HG03135 (cell line): ENCODE data around the gene PYCR2.
A peak's percentile ranks its signal among the peaks of the same experiment; 100 is the strongest.

Experiments
- ATAC-seq: cut with Tn5 transposase; IDR thresholded peaks from one replicate; pipeline ENCODE4 v1.9.1; 2021; ENCODE audit warnings: mild to moderate bottlenecking, moderate library complexity; ENCODE audit not compliant: unreplicated experiment

Gene PYCR2

GRCh38 chr1:225921734-225922709 is 2.0 kb downstream of the PYCR2 start:
- ATAC-seq = no peak

GRCh38 chr1:225919906-225920305 is 4.1 kb downstream of the PYCR2 start:
- ATAC-seq = no peak

- ATAC-seq = no peak
Measured at GRCh38 chr1:225918280-225918679, 5.8 kb downstream of the PYCR2 start.

GRCh38 chr1:225917536-225917935 is 6.5 kb downstream of the PYCR2 start:
- no peak for ATAC-seq

- ATAC-seq = no peak
Measured at GRCh38 chr1:225917101-225917500, 6.9 kb downstream of the PYCR2 start.

- no peak for ATAC-seq
Measured at GRCh38 chr1:225915538-225915991, 8.5 kb downstream of the PYCR2 start.

- ATAC-seq = no peak
Measured at GRCh38 chr1:225914947-225915346, 9.1 kb downstream of the PYCR2 start.

- no peak for ATAC-seq
Measured at GRCh38 chr1:225914391-225914790, 9.7 kb downstream of the PYCR2 start.

GRCh38 chr1:225911191-225912130 is 12.6 kb downstream of the PYCR2 start:
- ATAC-seq = no peak

GRCh38 chr1:225909477-225909876 is 14.6 kb downstream of the PYCR2 start:
- no peak for ATAC-seq

- ATAC-seq = no peak
Measured at GRCh38 chr1:225908773-225909172, 15.3 kb downstream of the PYCR2 start.

- ATAC-seq = no peak
Measured at GRCh38 chr1:225908013-225908640, 15.9 kb downstream of the PYCR2 start.

- ATAC-seq = no peak
Measured at GRCh38 chr1:225907341-225907740, 16.7 kb downstream of the PYCR2 start.

GRCh38 chr1:225906467-225906866 is 17.6 kb downstream of the PYCR2 start:
- no peak for ATAC-seq

- ATAC-seq = no peak
Measured at GRCh38 chr1:225903623-225904022, 20.4 kb downstream of the PYCR2 start.

GRCh38 chr1:225899044-225899925 is 24.8 kb downstream of the PYCR2 start:
- ATAC-seq = no peak

GRCh38 chr1:225897595-225898514 is 26.2 kb downstream of the PYCR2 start:
- ATAC-seq = no peak

- peak; percentile 100 for ATAC-seq
Measured at GRCh38 chr1:225896937-225897549, 27.0 kb downstream of the PYCR2 start.
